Medulla oblongata (tissue), 1 donor: Measurements from ENCODE around the gene CARM1.

Source experiments
- DNase-seq: peaks from one replicate; pipeline ENCODE4 v3.0.0-alpha.2; 2015; ENCODE audit errors: extremely low spot score

The CARM1 gene

DNA sequence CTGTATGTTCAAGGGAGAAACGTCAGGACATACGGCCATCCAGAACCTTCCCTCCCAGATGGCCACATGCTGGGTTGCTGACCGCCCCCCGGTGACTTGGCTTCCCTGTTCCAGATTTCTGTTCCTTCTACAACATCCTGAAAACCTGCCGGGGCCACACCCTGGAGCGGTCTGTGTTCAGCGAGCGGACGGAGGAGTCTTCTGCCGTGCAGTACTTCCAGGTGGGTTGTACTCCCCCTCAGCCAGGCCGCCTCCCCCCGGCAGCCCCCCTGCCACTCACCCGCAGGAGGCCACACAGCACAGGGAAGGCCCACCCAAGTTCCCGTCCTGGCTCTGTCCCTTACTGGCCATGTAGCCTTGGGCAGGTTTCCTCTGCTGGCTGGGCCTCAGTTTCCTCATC is 36.6 kb downstream of the CARM1 start:
- no peak for DNase-seq

DNA sequence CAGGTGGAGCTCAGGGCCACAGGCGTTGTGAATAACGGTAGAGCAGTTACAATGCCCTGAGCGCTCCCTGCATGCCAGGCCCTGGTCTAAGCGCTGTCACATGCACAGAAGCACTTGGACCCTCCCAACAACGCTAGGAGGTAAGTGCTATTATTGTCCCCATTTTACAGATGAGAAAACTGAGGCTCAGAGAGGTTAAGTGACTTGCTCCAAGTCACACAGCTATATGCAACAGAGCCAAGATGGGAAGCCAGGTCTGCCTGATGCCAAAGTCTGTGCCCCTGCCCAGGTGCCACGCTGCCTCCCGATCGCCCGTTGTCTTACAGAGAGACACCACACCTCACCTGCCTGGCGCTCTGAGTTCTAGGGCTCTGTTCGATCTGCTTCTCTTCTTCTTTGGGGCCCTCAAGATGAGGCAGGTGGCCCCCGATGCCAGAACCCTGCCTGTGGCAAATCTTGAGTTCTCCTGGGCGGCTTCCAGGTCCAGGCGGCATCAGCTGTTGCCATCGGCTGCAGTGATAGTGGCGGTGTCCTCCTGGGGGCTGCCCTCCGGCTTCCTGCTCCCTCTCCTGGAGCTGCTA is 37.1 kb downstream of the CARM1 start:
- no peak for DNase-seq

- DNase-seq = no peak
These were observed 40.4 kb downstream of the CARM1 start for GRCh38 chr19:10911579-10912363.

- no peak for DNase-seq
These were observed 41.3 kb downstream of the CARM1 start for GRCh38 chr19:10912619-10913018.

GRCh38 chr19:10913716-10914340 is 42.5 kb downstream of the CARM1 start:
- no peak for DNase-seq

GRCh38 chr19:10915130-10916091 is 44.1 kb downstream of the CARM1 start:
- DNase-seq = no peak

DNA sequence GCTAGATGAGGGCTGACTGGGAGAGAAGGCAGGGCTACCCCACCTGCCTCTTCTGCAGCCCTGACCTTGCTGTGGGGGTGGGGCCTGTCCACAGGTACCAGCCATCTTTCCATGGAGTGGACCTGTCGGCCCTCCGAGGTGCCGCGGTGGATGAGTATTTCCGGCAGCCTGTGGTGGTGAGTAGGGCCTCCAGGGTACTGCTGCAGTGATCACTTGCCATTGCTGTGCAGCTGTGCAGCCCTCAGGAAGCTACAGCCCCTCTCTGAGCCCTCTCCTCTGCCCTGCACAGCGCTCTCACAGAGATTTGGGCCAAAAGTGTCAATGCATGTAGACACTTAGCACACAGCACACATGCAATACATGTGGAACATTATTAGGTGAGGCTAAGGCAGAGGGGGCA is 45.2 kb downstream of the CARM1 start:
- no peak for DNase-seq

GRCh38 chr19:10918359-10918758 is 47.0 kb downstream of the CARM1 start:
- no peak for DNase-seq

DNA sequence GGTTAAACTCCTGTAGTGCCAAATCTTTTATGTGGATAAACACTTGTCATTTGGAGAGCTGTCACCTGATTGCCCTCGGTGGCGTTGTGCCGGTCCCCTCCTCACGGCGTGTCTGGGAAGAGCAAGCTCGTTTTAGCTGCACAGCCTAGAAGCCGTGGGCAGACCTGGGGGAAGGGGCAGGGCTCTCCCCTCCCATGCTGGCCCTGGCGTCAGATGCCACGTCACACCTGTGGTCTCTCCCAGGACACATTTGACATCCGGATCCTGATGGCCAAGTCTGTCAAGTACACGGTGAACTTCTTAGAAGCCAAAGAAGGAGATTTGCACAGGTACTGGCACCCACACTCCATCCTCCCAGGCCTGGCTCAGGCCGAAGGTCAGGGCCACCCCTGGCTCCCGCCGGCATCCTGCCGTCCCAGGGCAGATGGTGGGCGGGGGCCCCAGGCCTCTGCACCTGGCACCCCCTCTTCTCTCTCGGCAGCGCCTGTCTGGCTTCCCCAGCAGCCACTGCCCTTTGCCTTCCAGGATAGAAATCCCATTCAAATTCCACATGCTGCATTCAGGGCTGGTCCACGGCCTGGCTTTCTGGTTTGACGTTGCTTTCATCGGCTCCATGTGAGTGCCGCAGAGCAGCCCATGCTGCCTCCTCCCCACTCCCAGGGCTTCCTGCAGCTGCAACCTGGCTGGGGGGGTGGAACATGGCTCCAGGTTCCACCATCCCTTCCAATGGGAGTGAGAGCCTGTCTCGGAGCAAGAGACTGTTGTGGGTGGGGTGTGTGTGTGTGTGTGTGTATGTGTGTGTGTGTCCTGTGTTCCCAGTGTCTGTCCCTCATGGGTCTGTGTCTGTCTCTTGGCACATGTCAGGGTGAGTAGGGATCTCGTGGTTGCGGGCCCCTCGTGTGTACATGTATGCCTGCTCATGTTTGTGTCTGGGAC is 48.3 kb downstream of the CARM1 start:
- no peak for DNase-seq

DNA sequence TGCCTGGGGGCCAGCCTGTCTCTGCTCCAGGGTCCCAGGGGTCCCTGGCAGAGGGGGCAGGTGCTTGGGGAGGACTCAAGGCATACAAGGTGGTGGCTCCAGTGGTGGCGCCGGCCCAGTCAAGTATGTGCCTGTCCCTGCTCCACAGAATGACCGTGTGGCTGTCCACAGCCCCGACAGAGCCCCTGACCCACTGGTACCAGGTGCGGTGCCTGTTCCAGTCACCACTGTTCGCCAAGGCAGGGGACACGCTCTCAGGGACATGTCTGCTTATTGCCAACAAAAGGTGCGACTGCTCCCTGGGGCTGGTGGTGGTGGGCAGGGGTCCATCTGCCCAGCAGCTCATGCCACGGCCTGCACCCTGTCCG is 48.9 kb downstream of the CARM1 start:
- DNase-seq = no peak

- DNase-seq = no peak
These were observed 49.4 kb downstream of the CARM1 start for GRCh38 chr19:10920781-10921180.

DNA sequence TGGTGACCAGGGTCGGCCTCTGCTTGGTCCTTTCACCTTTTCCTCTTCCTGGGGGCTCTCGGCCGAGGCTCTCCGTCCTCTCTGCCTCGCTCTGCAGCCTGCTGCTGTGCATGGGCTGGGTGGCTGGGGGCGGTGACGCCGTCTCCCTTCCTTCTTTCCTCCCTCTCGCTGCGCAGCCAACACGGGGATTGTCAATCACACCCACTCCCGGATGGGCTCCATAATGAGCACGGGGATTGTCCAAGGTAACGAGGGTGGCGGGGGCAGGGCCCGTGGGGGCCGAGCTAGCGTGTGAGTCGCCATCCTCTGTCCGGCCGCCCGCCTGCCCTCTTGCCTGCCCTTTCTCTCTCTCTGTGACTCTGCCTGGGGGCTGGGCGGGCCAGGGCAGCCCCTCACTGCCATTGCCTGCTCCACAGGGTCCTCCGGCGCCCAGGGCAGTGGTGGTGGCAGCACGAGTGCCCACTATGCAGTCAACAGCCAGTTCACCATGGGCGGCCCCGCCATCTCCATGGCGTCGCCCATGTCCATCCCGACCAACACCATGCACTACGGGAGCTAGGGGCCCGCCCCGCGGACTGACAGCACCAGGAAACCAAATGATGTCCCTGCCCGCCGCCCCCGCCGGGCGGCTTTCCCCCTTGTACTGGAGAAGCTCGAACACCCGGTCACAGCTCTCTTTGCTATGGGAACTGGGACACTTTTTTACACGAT is 50.0 kb downstream of the CARM1 start:
- no peak for DNase-seq

GRCh38 chr19:10921910-10922637 is 50.7 kb downstream of the CARM1 start:
- DNase-seq = no peak

DNA sequence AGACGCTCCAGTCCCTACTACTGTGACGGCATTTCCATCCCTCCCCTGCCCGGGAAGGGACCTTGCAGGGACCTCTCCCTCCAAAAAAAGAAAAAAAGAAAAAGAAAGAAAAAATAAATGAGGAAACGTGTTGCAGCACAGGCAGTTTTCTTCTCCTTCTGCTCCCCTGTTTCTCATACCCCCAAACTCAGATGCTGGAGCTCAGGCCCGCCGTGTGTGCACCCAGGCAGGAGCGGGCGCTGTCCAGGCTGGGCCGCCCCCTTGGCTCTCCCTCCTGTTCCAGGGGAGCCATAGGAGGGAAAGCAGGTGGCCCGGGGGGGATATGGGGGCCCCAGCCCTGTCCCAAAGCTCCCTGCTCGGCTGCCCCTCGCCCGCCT is 51.3 kb downstream of the CARM1 start:
- no peak for DNase-seq

DNA sequence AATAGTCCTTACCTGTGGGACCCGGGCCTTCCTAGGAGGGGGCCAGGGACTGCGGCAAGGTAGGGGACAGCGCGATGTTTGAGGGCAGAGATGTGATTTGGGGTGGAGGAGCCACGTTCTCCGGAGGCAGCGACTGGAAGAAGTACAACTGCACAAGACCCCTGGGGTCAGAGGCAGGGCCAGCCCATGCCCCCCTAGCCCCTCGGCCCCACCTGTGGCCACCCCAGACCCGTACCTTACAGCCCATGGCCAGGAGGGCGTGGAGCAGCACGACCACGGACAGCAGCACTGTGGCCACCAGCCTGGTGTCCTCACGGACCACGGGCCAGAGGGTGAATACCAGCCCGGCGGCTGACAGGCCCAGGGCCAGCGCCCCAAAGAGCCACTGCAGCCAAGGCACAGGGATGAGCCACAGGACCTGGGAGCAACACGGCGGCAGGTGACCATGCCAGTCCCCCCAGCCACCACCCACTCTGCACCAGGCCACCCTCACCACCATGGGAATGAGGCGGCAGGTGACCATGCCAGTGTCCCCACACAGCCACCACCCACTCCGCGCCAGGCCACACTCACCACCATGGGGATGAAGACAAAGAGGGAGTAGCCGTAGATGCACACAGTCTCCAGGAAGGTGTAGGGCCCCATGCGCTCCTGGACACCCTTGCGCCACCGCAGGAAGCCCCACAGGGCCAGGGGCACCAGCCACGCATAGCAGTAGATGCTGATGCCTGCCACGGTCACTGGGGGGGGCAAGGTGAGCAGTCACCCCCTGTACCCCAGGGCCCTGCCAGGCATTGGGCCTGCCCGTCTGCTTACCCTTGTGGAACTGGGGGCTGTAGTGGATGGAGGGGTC is 52.1 kb downstream of the CARM1 start:
- DNase-seq = no peak

GRCh38 chr19:10924597-10924996 is 53.2 kb downstream of the CARM1 start:
- no peak for DNase-seq

GRCh38 chr19:10927730-10928562 is 56.6 kb downstream of the CARM1 start:
- no peak for DNase-seq
